HepG2 (cell line): ENCODE data around the gene DEPDC1B. TPM values are rescaled to one million over a fixed set of nuclear protein-coding genes. Genes with fewer than 3 reads are reported as not detected.

Experiments used
- AFF4 ChIP-seq: sonication (generic); formaldehyde crosslinking; IDR thresholded peaks from 2 replicates; pipeline ENCODE4 v1.4.0; 2020; ENCODE audit warnings: missing genetic modification reagents
- BCLAF1 ChIP-seq: fragments of 450-650 bp; IDR thresholded peaks from 2 replicates; pipeline ENCODE4 v1.6.1; 2017; ENCODE audit warnings: mild to moderate bottlenecking
- HOMEZ ChIP-seq: IDR thresholded peaks from 2 replicates; pipeline ENCODE4 v1.6.1; 2016; ENCODE audit warnings: low read depth
- ZNF234 ChIP-seq: sonication (generic); formaldehyde crosslinking; conservative IDR thresholded peaks from 2 replicates; pipeline ENCODE4 v1.5.1; 2020; ENCODE audit warnings: mild to moderate bottlenecking, missing genetic modification reagents
- polyA plus RNA-seq, 8 experiments: library from polyadenylated mRNA; depleted of rRNA in 3 of 8; stranded (reverse) in 7 of 8; unstranded in 1 of 8; fragments of >200 nt; fragmentation: Illumina TruSeq in 4 of 8; extraction: Trizol in 4 of 8; gene quantifications; 2 replicates each; pipeline versions ENCODE4 v1.2.1 to v1.2.3, GENCODE V29; 2011 to 2016; ENCODE audit warnings: low read depth in 4 of 8, missing spikeins in 1 of 8, mixed read lengths in 1 of 8; ENCODE audit not compliant: insufficient read depth in 1 of 8
- total RNA-seq, 5 experiments: library from RNA; depleted of rRNA; stranded (reverse); fragments of >200 nt; fragmentation: Illumina TruSeq; extraction: Trizol; gene quantifications; 2 replicates each; pipeline ENCODE4 v1.2.3, GENCODE V29; 2016; ENCODE audit warnings: low read depth in 1 of 5

Gene DEPDC1B
- total and polyA plus RNA-seq, 2 of the 13 experiments (the other 11 are each of a cell fraction or from before 2014, with no cell fraction given), result 29.5 to 51.3 TPM

GRCh38 chr5:60705144-60705543 lies 5.2 kb upstream of the DEPDC1B start (continued):
- TF ChIP-seq BCLAF1 (no peak), AFF4 (CRISPR knock-in tag) (no peak), ZNF234 (CRISPR knock-in tag) (no peak), HOMEZ (CRISPR knock-in tag) (no peak)
